Measurements from ENCODE around the gene NPY2R.

Gene NPY2R

GRCh38 chr4:155263480-155263879 is 55.0 kb downstream of the NPY2R start:
- H3K27ac ChIP-seq (ENCODE audit: low read depth, low read length, poor library complexity, severe bottlenecking), result no peak overlapping the region
- no peaks in the 10 kb centered on the region for H3K4me1 ChIP-seq (ENCODE audit: insufficient read depth, low read length, severe bottlenecking)
- no peak overlapping the region for H3K4me2 ChIP-seq (ENCODE audit: low read length)
- H3K9me3 ChIP-seq (ENCODE audit: low read length), result no peaks in the 10 kb centered on the region
- H3K27me3 ChIP-seq (ENCODE audit: insufficient read depth, low read length), result no peaks in the 10 kb centered on the region
- no peak overlapping the region for H2AFZ ChIP-seq (ENCODE audit: low read length)
- TF ChIP-seq CTCF (IDR thresholded peaks at IDR 0.05; ENCODE audit: low read length) (no peak), EZH2 (IDR thresholded peaks at IDR 0.05; ENCODE audit: borderline replicate concordance, low read length) (no peak)
- no peak overlapping the region for H3K4me3 ChIP-seq (ENCODE audit: low read depth, low read length, poor library complexity, severe bottlenecking)
- no peaks in the 10 kb centered on the region for H3F3A ChIP-seq (ENCODE audit: insufficient read depth, low read length)
- H3K9me2 ChIP-seq (ENCODE audit: low read depth, low read length), result no peaks in the 10 kb centered on the region
- H3K9ac ChIP-seq (ENCODE audit: low read length), result no peak overlapping the region
- H3K36me3 ChIP-seq (ENCODE audit: insufficient read depth, low read length), result no peaks in the 10 kb centered on the region
- H3K79me2 ChIP-seq (ENCODE audit: insufficient read depth, low read length), result no peaks in the 10 kb centered on the region
- no peaks in the 10 kb centered on the region for H4K20me1 ChIP-seq (ENCODE audit: insufficient read depth, low read length)

- Histone ChIP-seq H3K4me1 (ENCODE audit: insufficient read depth, low read length, severe bottlenecking) (no peaks in the 10 kb centered on the region), H3K9me2 (ENCODE audit: low read depth, low read length) (no peaks in the 10 kb centered on the region), H4K20me1 (ENCODE audit: insufficient read depth, low read length) (no peaks in the 10 kb centered on the region), H3K27ac (ENCODE audit: low read depth, low read length, poor library complexity, severe bottlenecking) (no peak overlapping the region), H3K4me2 (ENCODE audit: low read length) (no peak overlapping the region), H3F3A (ENCODE audit: insufficient read depth, low read length) (no peaks in the 10 kb centered on the region), H3K27me3 (ENCODE audit: insufficient read depth, low read length) (no peaks in the 10 kb centered on the region), H3K9me3 (ENCODE audit: low read length) (no peaks in the 10 kb centered on the region), H3K4me3 (ENCODE audit: low read depth, low read length, poor library complexity, severe bottlenecking) (no peak overlapping the region), H3K79me2 (ENCODE audit: insufficient read depth, low read length) (no peaks in the 10 kb centered on the region), H3K9ac (ENCODE audit: low read length) (no peak overlapping the region), H2AFZ (ENCODE audit: low read length) (no peak overlapping the region), H3K36me3 (ENCODE audit: insufficient read depth, low read length) (no peaks in the 10 kb centered on the region)
- no peak for TF ChIP-seq EZH2 (IDR thresholded peaks at IDR 0.05; ENCODE audit: borderline replicate concordance, low read length)
- TF ChIP-seq CTCF (IDR thresholded peaks at IDR 0.05; ENCODE audit: low read length), result no peak
Observed at GRCh38 chr4:155265113-155265512, 56.7 kb downstream of the NPY2R start.
